Neutrophil (primary cell): ENCODE measurements around the gene CCDC88C.
A peak's percentile ranks its signal among the peaks of the same experiment; 100 is the strongest.

Experiments
- H3K27ac ChIP-seq: fragments of 200-600 bp; sonication (generic); 2 replicates; pipeline ENCODE4 v1.5.1; 2016; ENCODE audit warnings: mild to moderate bottlenecking, moderate library complexity
- H3K27me3 ChIP-seq: fragments of 200-600 bp; sonication (generic); 2 replicates; pipeline ENCODE4 v1.6.0; 2016; ENCODE audit warnings: mild to moderate bottlenecking
- H3K36me3 ChIP-seq: fragments of 200-600 bp; sonication (generic); 2 replicates; pipeline ENCODE4 v1.5.1; 2017
- H3K4me1 ChIP-seq, 2 experiments: fragments of 200-600 bp in 1 of 2; sonication (generic) in 1 of 2; 1 replicate in 1 of 2; 2 replicates in 1 of 2; pipeline versions ENCODE4 v1.5.1 to v1.6.1; 2013 to 2016; ENCODE audit warnings: low read depth in 1 of 2, low read length in 1 of 2, mild to moderate bottlenecking in 1 of 2, moderate library complexity in 1 of 2; ENCODE audit not compliant: control insufficient read depth in 1 of 2, insufficient read depth in 1 of 2
- H3K4me3 ChIP-seq, 2 experiments: fragments of 200-600 bp in 1 of 2; sonication (generic) in 1 of 2; 1 replicate in 1 of 2; 2 replicates in 1 of 2; pipeline ENCODE4 v1.5.1; 2013 to 2016; ENCODE audit warnings: low read depth in 1 of 2, low read length in 1 of 2, mild to moderate bottlenecking in 1 of 2, moderate library complexity in 1 of 2
- H3K9me3 ChIP-seq: fragments of 200-600 bp; sonication (generic); 2 replicates; pipeline ENCODE4 v1.5.1; 2016
- CTCF ChIP-seq: fragments of 200-600 bp; sonication (generic); IDR thresholded peaks from 2 replicates; pipeline ENCODE4 v1.5.1; 2016; ENCODE audit warnings: antibody characterized with exemption

The CCDC88C gene

GRCh38 chr14:91243074-91243471, 174.5 kb downstream of the CCDC88C start:
- no peak for TF ChIP-seq CTCF
- H3K4me1 ChIP-seq, result peaks cover 51 to 56% of the 10 kb centered on the region in 2 experiments
- no peaks in the 10 kb centered on the region for H3K9me3 ChIP-seq
- no peaks in the 10 kb centered on the region for H3K27me3 ChIP-seq
- peak overlapping the region; percentile 73 for H3K27ac ChIP-seq
- no peaks in the 10 kb centered on the region for H3K36me3 ChIP-seq
- H3K4me3 ChIP-seq, result peak overlapping the region; percentile 17 to 43

GRCh38 chr14:91242635-91243034, 175.0 kb downstream of the CCDC88C start:
- Histone ChIP-seq H3K27ac (peak overlapping the region; percentile 73), H3K9me3 (no peaks in the 10 kb centered on the region), H3K4me1 (peaks cover 51 to 56% of the 10 kb centered on the region in 2 experiments), H3K36me3 (no peaks in the 10 kb centered on the region), H3K4me3 (peak overlapping the region; percentile 2 to 17), H3K27me3 (no peaks in the 10 kb centered on the region)
- TF ChIP-seq CTCF, result no peak

GRCh38 chr14:91241863-91242262, 175.8 kb downstream of the CCDC88C start:
- no peaks in the 10 kb centered on the region for H3K36me3 ChIP-seq
- peak overlapping the region; percentile 2 to 11 for H3K4me3 ChIP-seq
- H3K27ac ChIP-seq, result peak overlapping the region; percentile 73
- peaks cover 51 to 56% of the 10 kb centered on the region in 2 experiments for H3K4me1 ChIP-seq
- H3K27me3 ChIP-seq, result no peaks in the 10 kb centered on the region
- H3K9me3 ChIP-seq, result no peaks in the 10 kb centered on the region
- no peak for TF ChIP-seq CTCF

DNA sequence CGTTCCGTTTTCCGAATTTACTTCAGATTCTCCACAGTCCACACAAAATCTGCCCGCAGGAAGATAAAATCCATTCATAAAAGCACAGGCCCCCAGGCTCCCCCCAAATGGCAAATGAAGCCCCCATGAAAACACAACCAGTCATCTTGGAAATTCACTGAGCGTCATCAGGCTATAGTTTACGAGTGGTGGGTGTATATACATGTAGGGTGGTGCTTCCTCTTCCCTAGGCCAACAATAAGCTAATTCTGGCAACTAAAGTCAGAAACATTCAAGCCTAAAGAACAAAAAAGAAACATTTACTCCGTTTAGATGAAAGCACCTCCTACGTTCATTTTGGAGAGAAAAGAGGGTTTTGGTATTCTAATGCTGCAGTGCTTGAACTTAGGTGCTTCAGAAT, 179.0 kb downstream of the CCDC88C start:
- Histone ChIP-seq H3K27me3 (no peaks in the 10 kb centered on the region), H3K9me3 (no peaks in the 10 kb centered on the region), H3K36me3 (peaks cover 10% of the 10 kb centered on the region), H3K27ac (no peak overlapping the region), H3K4me3 (no peak overlapping the region), H3K4me1 (peaks cover 34 to 41% of the 10 kb centered on the region in 2 experiments)
- TF ChIP-seq CTCF, result no peak

DNA sequence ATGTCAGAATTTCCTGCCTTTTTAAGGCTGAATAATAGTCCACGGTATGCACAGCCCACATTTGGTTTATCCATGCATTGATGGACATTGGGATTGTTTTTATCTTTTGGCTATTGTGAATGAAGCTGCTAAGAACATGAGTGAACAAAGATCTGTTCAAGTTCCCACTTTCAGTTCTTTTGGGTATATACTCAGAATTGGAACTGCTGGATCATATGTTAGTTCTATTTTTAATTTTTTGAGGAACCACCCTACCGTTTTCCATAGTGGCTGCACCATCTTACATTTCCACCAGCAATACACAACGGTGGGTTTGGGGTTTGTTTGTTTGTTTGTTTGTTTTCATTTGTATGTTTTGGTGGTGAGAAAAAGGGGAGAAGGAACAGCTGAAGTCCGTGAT, 179.5 kb downstream of the CCDC88C start:
- Histone ChIP-seq H3K27me3 (no peaks in the 10 kb centered on the region), H3K36me3 (peaks cover 13% of the 10 kb centered on the region), H3K9me3 (no peaks in the 10 kb centered on the region), H3K4me1 (peaks cover 34 to 41% of the 10 kb centered on the region in 2 experiments), H3K4me3 (no peak overlapping the region), H3K27ac (no peak overlapping the region)
- no peak for TF ChIP-seq CTCF

GRCh38 chr14:91237219-91237618, 180.4 kb downstream of the CCDC88C start:
- Histone ChIP-seq H3K9me3 (no peaks in the 10 kb centered on the region), H3K4me3 (no peak overlapping the region), H3K4me1 (peaks cover 34 to 41% of the 10 kb centered on the region in 2 experiments), H3K27me3 (no peaks in the 10 kb centered on the region), H3K27ac (no peak overlapping the region), H3K36me3 (peaks cover 13% of the 10 kb centered on the region)
- TF ChIP-seq CTCF, result no peak
